SJSA1 (cell line): Measurements from ENCODE around the gene EIF4EBP3. TPM values are rescaled to one million over a fixed set of nuclear protein-coding genes. Genes with fewer than 3 reads are reported as not detected.
A peak's percentile ranks its signal among the peaks of the same experiment; 100 is the strongest.
"Not testable (repeated sequence)": the region's sequence is repeated elsewhere in the genome, so short reads cannot be mapped to it uniquely, and the experiment has no call there.

Experiments
- DNase-seq, 2 experiments: peaks; one replicate each; pipeline ENCODE4 v3.0.0-alpha.2; 2015 to 2020; ENCODE audit warnings: low spot score in 2 of 2, low read depth in 1 of 2
- H3K27ac ChIP-seq: fragments of 250-450 bp; sonication (Bioruptor Pico); 2 replicates; pipeline ENCODE4 v1.5.1; 2020; ENCODE audit warnings: mild to moderate bottlenecking, moderate library complexity
- H3K27me3 ChIP-seq: fragments of 250-450 bp; sonication (Bioruptor Pico); replicated peaks from 2 replicates; pipeline ENCODE4 v1.5.1; 2020; ENCODE audit warnings: mild to moderate bottlenecking, moderate library complexity
- H3K36me3 ChIP-seq: fragments of 250-450 bp; sonication (Bioruptor Pico); 2 replicates; pipeline ENCODE4 v1.5.1; 2020; ENCODE audit warnings: mild to moderate bottlenecking
- H3K4me1 ChIP-seq: fragments of 250-450 bp; sonication (Bioruptor Pico); replicated peaks from 2 replicates; pipeline ENCODE4 v1.6.1; 2021; ENCODE audit warnings: mild to moderate bottlenecking
- H3K4me3 ChIP-seq: fragments of 250-450 bp; sonication (Bioruptor Pico); 2 replicates; pipeline ENCODE4 v1.5.1; 2020; ENCODE audit warnings: mild to moderate bottlenecking
- H3K9me3 ChIP-seq: fragments of 250-450 bp; sonication (Bioruptor Pico); replicated peaks from 2 replicates; pipeline ENCODE4 v1.5.1; 2020; ENCODE audit warnings: mild to moderate bottlenecking
- total RNA-seq: library from RNA; depleted of rRNA; stranded (reverse); fragments of >200 nt; shearing (Covaris generic); gene quantifications from 2 replicates; pipeline ENCODE4 v1.2.3, GENCODE V29; 2014

EIF4EBP3 gene
- total RNA-seq, 1 experiment from 2014 or later, result 1.4 TPM

DNA sequence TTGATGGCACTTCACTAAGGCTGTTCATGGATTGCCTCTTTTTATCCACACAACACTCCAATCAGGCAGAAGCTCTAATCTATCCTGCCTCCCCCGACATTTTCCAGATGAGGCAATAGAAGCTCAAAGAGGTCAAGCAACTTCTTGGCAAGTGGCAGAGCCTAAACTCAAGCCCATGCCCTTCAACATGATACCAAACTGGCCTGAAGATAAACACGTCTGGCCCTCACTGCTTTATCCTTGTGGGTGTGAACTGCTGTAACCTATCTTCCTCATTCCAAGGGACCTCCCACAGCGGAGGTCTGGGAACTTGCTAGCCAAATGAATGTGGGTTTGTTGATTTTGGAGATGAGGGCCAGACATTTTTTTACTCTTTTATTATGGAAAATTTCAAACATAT, 26.7 kb downstream of the EIF4EBP3 start:
- H3K36me3 ChIP-seq, result peaks cover 13% of the 10 kb centered on the region
- no peaks in the 10 kb centered on the region for H3K9me3 ChIP-seq
- no peak overlapping the region for H3K4me3 ChIP-seq
- H3K4me1 ChIP-seq, result peaks cover 48% of the 10 kb centered on the region
- no peaks in the 10 kb centered on the region for H3K27me3 ChIP-seq
- DNase-seq, result peak; percentile 90 to 93
- peak overlapping the region; percentile 54 for H3K27ac ChIP-seq

DNA sequence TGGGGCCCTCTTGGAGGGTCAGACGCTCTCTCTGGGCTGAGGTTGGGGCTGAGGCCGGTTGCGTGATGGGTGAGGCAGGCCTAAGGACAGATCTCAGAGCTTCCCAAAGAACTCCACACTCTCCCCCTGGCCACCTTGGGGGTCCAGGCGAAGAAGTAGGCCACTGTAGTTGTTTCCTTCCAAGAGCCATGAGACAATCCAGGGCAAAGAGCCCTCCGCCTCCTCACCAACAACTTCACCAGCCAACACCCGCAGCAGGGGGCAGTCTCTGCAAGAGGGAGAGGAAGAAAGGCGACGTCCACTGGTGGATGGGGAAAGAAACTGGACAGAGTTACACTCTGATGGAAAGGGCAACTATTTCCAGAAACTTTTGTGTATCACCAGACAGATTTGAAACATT, 27.8 kb downstream of the EIF4EBP3 start:
- no peak overlapping the region for H3K4me3 ChIP-seq
- peaks cover 48% of the 10 kb centered on the region for H3K4me1 ChIP-seq
- peaks cover 5% of the 10 kb centered on the region for H3K36me3 ChIP-seq
- H3K27me3 ChIP-seq, result no peaks in the 10 kb centered on the region
- no peaks in the 10 kb centered on the region for H3K9me3 ChIP-seq
- peak in 1 of 2 experiments; percentile 45 for DNase-seq
- peak overlapping the region; percentile 54; the same call in 1 of the 2 replicates for H3K27ac ChIP-seq

DNA sequence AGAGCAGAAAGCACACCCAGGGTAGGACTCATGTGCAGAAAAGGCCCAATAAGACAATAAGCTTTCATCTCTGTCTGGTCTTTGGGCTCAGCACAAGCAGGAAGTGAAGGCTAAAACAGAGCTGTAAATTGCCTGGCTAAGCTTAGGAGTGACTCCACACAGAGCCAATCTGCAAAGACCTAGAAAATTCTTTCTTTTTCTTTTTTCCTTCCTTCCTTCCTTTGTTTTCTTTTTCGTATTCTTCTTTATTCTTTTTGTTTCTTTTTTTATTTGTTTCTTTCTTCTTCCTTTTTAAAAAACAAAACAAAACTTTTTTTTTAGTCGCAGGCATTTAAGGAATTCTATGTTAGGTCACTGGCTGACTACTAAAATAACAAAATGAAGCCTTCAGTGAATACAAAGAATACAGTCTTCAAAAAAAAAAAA, 29.3 kb downstream of the EIF4EBP3 start:
- DNase-seq, result peak in 1 of 2 experiments; percentile 94
- Histone ChIP-seq H3K27me3 (no peaks in the 10 kb centered on the region), H3K9me3 (no peaks in the 10 kb centered on the region), H3K27ac (peak overlapping the region; percentile 86), H3K4me1 (peaks cover 48% of the 10 kb centered on the region), H3K36me3 (no peaks in the 10 kb centered on the region), H3K4me3 (no peak overlapping the region)

DNA sequence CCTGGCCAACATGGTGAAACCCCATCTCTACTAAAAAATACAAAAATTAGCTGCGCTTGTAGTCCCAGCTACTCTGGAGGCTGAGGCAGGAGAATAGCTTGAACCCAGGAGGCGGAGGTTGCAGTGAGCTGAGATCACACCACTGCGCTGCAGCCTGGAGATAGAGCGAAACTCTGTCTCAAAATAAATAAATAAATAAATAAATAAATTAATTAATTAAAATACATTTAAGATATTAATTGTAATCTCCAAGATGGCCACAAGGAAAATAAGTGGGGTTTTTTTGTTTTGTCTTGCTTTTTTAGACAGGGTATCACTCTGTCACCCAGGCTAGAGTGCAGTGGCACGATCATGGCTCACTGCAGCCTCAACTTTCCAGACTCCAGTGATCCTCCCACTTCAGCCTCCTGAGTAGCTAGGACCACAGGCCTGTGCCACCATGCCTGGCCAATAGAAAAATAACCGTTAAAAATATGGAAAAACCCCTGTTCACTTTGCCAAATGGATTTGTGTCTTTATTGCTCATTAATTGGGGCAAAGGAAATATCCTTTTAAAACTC, 31.8 kb downstream of the EIF4EBP3 start:
- H3K9me3 ChIP-seq, H3K4me3 ChIP-seq, DNase-seq, H3K27ac ChIP-seq, H3K27me3 ChIP-seq, H3K36me3 ChIP-seq: not testable (repeated sequence)
- H3K4me1 ChIP-seq, result peaks cover 35% of the 10 kb centered on the region

DNA sequence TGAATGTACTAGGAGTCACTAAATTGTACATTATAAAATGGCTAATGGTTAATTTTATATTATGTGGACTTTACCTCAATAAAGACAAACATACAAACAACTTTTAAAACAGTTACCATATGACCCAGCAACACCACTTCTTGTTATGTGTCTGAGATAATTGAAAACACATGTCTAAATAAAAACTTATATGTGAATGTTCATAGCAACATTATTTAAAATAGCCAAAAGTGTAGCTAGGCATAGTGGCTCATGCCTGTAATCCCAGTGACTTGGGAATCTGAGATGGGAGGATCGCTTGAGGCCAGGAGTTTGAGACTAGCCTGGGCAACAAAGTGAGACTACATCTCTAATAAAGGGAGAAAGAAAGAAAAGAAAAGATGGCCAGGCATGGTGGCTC, 40.0 kb downstream of the EIF4EBP3 start:
- no peak for DNase-seq
- Histone ChIP-seq H3K9me3 (no peaks in the 10 kb centered on the region), H3K27me3 (no peaks in the 10 kb centered on the region), H3K4me1 (peaks cover 37% of the 10 kb centered on the region), H3K4me3 (no peak overlapping the region), H3K27ac (no peak overlapping the region), H3K36me3 (no peaks in the 10 kb centered on the region)

DNA sequence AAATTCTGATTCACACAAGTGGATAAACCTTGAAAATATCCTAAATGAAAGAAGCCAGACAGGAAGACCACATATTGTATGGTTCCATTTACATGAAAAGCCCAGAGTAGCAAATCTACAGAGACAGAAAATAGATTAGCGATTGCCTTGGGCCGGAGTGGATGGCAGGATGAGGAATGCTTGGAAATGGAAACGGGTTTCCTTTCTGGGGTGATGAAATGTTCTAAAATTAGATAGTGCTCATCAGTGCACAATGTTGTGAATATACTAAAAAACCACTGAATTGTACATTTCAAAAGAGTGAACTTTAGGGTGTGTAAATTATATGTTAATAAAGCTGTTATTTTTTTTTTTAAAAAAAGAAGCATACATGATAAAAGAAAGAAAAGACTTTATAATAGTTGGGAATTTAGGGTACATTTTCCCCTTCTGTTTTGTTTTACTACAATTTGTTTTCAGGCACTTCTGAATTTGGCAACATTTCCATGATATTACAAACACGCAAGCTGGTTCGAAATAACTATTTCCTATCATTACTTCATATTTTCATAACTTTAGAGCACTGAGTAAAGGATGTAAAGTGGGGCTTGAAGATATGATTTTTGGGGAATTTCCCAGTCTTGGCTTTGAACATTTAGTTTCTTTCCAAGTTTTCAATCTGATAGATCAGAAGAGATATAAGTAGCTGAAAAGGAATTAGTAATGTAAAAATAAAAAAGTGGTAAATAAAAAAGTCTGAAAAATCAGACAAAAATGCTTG, 41.0 kb downstream of the EIF4EBP3 start:
- Histone ChIP-seq H3K4me3 (no peak overlapping the region), H3K27me3 (no peaks in the 10 kb centered on the region), H3K36me3 (no peaks in the 10 kb centered on the region), H3K4me1 (peaks cover 37% of the 10 kb centered on the region), H3K27ac (peak overlapping the region; percentile 38), H3K9me3 (no peaks in the 10 kb centered on the region)
- DNase-seq, result no peak

DNA sequence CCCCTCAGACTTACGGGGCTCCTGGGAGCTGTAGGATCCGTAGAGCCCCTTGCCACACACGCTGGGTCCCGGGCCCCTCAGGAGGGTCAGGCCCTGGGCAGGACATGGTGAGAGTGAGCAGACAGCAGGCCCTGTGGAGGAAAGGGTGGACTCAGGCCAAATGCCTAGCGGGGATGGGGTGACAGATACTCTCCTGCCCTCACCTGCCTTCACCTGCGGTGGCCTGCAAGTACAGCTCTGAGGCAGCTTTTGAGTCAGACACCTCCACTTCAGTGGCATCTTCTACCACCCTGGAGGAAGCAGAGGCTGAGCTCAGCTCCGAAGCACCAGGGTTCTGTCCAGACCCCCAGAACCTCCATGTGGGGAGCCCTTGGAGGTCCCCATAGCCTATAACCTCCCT, 43.4 kb downstream of the EIF4EBP3 start:
- Histone ChIP-seq H3K36me3 (no peaks in the 10 kb centered on the region), H3K4me1 (peaks cover 41% of the 10 kb centered on the region), H3K27me3 (no peaks in the 10 kb centered on the region)

DNA sequence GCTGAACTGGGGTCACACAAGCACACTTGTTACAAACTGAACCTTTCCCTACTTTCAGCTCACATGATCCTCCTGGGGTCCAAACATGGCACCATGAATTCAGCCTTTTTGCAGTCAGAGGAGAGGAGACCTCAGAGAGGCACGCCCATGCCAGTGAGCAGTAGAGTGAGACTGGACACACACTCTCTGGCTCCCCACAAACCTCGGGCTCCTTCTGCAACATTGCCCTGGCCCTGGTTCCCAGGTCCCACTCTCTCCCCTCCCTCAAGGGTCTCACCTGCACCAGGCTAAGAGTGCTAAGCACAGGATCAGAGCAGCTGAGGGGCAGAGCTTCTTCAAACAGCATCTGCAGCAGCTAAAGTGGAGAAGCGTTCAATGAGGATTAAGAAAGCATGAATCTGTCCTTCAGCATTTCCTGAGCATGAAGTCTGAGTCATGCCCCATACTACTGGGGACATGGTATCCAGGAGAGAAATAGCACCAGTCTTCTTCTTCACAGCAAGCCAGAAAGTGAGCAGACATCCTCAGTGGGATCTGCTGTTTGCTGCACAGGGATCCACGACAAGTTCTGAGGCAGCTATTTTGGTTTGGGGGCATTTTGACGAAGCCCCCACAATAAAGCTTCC, 44.4 kb downstream of the EIF4EBP3 start:
- no peaks in the 10 kb centered on the region for H3K36me3 ChIP-seq
- no peaks in the 10 kb centered on the region for H3K9me3 ChIP-seq
- H3K27ac ChIP-seq, result no peak overlapping the region
- no peak for DNase-seq
- H3K4me1 ChIP-seq, result peaks cover 41% of the 10 kb centered on the region
- H3K27me3 ChIP-seq, result no peaks in the 10 kb centered on the region
- no peak overlapping the region for H3K4me3 ChIP-seq

More for the DNA sequence above, 43.4 kb downstream of the EIF4EBP3 start:
- no peak overlapping the region for H3K4me3 ChIP-seq
- H3K27ac ChIP-seq, result no peak overlapping the region
- H3K9me3 ChIP-seq, result no peaks in the 10 kb centered on the region
- no peak for DNase-seq

DNA sequence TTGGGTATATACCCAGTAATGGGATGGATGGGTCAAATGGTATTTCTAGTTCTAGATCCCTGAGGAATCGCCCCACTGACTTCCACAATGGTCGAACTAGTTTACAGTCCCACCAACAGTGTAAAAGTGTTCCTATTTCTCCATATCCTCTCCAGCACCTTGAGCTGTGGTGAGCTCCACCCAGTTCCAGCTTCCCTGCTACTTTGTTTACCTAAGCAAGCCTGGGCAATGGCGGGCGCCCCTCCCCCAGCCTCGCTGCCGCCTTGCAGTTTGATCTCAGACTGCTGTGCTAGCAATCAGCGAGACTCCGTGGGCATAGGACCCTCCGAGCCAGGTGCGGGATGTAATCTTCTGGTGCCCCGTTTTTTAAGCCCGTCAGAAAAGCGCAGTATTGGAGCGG, 45.6 kb downstream of the EIF4EBP3 start:
- not testable (repeated sequence) for H3K27me3 ChIP-seq, H3K9me3 ChIP-seq, H3K4me3 ChIP-seq

DNA sequence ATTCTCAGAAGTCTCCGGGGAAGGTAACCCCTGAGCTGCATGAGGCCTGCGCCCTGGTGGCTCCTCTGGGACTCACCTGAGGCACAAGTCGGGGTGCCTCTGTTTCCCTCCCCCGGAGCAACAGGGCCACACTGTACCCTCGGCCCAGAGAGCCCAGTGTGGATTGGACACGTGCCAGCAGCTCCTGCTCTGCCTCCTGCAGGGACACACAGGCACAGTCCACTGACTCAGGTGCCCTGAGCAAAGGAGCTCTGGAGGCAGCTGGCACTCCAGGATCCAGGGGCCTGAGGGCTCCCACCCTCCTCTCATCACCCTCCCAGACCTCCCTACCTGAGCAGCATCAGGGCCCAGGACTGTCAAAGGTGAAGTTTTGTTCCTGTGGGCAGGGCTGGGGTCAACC, 46.7 kb downstream of the EIF4EBP3 start:
- no peak for DNase-seq
- Histone ChIP-seq H3K9me3 (no peaks in the 10 kb centered on the region), H3K4me1 (peaks cover 30% of the 10 kb centered on the region), H3K36me3 (no peaks in the 10 kb centered on the region), H3K4me3 (no peak overlapping the region), H3K27me3 (no peaks in the 10 kb centered on the region), H3K27ac (no peak overlapping the region)

More for the DNA sequence above, 45.6 kb downstream of the EIF4EBP3 start:
- H3K4me1 ChIP-seq, result peaks cover 41% of the 10 kb centered on the region
- not testable (repeated sequence) for DNase-seq, H3K36me3 ChIP-seq, H3K27ac ChIP-seq

DNA sequence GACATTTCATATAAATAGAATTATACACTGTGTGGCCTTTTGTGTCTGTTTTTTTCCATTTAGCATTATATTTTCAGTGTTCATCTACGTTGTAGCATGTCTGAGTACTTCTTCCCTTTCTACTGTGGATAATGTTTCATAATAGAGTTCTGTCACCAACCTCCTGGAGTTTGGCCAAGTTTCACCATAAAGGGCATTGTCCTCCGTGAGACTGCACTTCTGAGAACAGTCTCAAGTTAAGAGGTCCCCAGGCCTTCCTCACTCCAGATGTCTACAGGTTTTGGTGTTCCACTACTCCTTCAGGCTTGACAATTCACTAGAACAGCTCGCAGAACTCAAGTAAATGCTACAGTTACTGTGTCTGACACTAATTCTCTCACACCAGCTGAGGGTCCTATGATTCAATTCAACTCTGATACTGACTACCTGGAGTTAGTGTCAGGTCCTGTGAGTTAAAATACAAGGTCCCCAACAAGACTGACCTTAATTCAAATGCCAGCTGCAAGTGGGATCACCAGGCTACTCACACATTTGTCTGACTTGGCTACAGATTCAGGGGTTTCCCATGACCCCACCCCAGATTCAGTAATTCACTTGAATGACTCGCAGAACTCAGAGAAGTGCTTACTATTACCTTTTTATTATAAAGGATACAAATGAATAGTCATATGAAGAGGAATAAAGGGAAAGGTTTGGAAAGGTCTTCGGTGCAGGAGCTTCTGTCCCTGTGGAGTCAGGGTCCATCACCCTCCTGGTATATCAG, 48.3 kb downstream of the EIF4EBP3 start:
- no peaks in the 10 kb centered on the region for H3K9me3 ChIP-seq

DNA sequence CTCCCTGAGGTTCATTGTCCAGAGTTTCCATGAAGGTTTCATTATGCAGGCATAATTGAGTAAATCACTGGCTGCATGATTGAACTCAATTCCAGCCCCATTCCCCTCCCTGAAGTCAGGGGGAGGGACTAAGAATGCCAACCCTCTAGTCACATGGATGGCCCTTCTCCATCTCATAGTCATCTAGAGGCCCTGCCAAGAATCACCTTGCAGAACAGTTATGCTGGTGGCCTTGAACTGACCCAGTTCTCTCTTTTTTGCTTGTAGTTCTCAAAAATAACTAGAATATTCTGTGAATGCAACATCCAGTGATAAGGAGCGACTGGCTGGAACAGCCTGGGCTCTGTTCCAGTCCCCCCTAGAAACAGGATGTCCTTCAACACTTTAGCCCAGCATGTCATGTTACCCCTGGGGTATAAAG, 48.9 kb downstream of the EIF4EBP3 start:
- Histone ChIP-seq H3K27ac (no peak overlapping the region), H3K4me3 (no peak overlapping the region), H3K27me3 (no peaks in the 10 kb centered on the region), H3K4me1 (peaks cover 13% of the 10 kb centered on the region), H3K36me3 (no peaks in the 10 kb centered on the region), H3K9me3 (no peaks in the 10 kb centered on the region)
- DNase-seq, result no peak

More for the DNA sequence above, 48.3 kb downstream of the EIF4EBP3 start:
- no peak overlapping the region for H3K4me3 ChIP-seq
- H3K4me1 ChIP-seq, result peaks cover 16% of the 10 kb centered on the region
- no peak overlapping the region for H3K27ac ChIP-seq
- H3K36me3 ChIP-seq, result no peaks in the 10 kb centered on the region
- DNase-seq, result no peak
- no peaks in the 10 kb centered on the region for H3K27me3 ChIP-seq

DNA sequence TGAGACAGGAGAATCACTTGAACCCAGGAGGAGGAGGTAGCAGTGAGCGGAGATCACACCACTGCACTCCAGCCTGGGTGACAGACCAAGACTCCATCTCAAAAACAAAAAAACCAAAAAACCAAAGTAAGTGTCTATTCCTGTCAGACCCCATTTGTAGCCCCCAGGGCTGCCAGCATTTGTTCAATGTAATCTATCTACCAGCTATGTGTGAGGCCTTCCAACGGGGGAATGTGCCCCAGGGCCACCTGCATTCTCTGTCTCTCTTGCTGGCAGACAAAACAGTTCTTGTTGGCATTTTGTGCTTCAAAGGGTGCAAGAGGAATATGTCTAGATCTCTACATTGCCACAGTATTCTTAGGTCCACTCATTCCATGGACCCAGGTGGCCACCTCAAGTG, 51.4 kb downstream of the EIF4EBP3 start:
- no peaks in the 10 kb centered on the region for H3K9me3 ChIP-seq
- DNase-seq, result no peak
- H3K27me3 ChIP-seq, result no peaks in the 10 kb centered on the region

More for the DNA sequence above, 51.4 kb downstream of the EIF4EBP3 start:
- H3K36me3 ChIP-seq, result no peaks in the 10 kb centered on the region
- no peak overlapping the region for H3K4me3 ChIP-seq
- H3K27ac ChIP-seq, result no peak overlapping the region
- H3K4me1 ChIP-seq, result peaks cover 5% of the 10 kb centered on the region; the same call in 1 of the 2 replicates
